ENCODE measurements around the gene TUBA1C. TPM values are rescaled to one million over a fixed set of nuclear protein-coding genes. Genes with fewer than 3 reads are reported as not detected.

TUBA1C gene
- total and polyA plus RNA-seq, 9 of the 15 experiments (the other 6 are each of a cell fraction or from before 2014, with no cell fraction given) = 755 to 3,012 (median 914) TPM

DNA sequence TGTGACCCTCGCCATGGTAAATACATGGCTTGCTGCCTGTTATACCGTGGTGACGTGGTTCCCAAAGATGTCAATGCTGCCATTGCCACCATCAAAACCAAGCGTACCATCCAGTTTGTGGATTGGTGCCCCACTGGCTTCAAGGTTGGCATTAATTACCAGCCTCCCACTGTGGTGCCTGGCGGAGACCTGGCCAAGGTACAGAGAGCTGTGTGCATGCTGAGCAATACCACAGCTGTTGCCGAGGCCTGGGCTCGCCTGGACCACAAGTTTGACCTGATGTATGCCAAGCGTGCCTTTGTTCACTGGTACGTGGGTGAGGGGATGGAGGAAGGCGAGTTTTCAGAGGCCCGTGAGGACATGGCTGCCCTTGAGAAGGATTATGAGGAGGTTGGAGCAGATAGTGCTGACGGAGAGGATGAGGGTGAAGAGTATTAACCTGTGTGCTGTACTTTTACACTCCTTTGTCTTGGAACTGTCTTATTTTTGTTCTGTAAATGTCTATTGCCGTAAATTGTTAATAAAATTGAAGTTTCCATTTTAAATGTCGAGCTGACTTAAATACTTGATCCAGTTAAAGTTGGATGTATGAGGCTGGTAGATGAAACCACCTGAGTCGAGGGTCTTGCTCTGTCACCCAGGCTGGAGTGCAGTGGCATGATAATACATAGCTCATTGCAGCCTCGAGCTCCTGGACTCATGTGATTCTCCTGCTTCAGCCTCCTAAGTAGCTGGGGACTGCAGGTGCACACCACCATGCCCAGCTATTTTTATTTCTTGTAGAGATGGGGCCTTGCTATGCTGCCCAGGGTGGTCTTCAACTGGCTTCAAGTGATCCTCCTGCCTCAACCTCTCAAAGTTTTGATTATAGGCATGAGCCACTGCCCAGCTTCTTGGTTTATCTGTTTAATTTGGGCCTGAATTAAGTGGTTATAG lies 8.2 kb downstream of the TUBA1C start (continued):
- TF ChIP-seq SIX5 (IDR thresholded peaks at IDR 0.05; ENCODE audit: borderline replicate concordance in 1 of 2, insufficient read depth in 1 of 2, low read depth in 1 of 2, low read length in 2 of 2) = no peak
- no peak for TF ChIP-seq TSC22D4 (tag; IDR thresholded peaks at IDR 0.05)
- TF ChIP-seq HCFC1 (IDR thresholded peaks at IDR 0.05; ENCODE audit: low read depth, low read length) = no peak
- TF ChIP-seq, protein P1, sequence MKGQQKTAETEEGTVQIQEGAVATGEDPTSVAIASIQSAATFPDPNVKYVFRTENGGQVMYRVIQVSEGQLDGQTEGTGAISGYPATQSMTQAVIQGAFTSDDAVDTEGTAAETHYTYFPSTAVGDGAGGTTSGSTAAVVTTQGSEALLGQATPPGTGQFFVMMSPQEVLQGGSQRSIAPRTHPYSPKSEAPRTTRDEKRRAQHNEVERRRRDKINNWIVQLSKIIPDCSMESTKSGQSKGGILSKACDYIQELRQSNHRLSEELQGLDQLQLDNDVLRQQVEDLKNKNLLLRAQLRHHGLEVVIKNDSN (CRISPR knock-in tag; IDR thresholded peaks at IDR 0.05) = no peak; the same call in 1 of the 2 replicates
- no peak for TF ChIP-seq ZNF436 (CRISPR knock-in tag; IDR thresholded peaks at IDR 0.05)
- no peak for TF ChIP-seq MEF2A (IDR thresholded peaks at IDR 0.05; ENCODE audit: control insufficient read depth, low read depth, low read length)
- TF ChIP-seq, protein P2, sequence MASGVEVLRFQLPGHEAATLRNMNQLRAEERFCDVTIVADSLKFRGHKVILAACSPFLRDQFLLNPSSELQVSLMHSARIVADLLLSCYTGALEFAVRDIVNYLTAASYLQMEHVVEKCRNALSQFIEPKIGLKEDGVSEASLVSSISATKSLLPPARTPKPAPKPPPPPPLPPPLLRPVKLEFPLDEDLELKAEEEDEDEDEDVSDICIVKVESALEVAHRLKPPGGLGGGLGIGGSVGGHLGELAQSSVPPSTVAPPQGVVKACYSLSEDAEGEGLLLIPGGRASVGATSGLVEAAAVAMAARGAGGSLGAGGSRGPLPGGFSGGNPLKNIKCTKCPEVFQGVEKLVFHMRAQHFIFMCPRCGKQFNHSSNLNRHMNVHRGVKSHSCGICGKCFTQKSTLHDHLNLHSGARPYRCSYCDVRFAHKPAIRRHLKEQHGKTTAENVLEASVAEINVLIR (CRISPR knock-in tag; IDR thresholded peaks at IDR 0.05) = no peak
- no peak for TF ChIP-seq ETS1 (conservative IDR thresholded peaks at IDR 0.05; ENCODE audit: control insufficient read depth, low read depth, low read length)
- no peak for TF ChIP-seq ZNF639 (CRISPR knock-in tag; conservative IDR thresholded peaks at IDR 0.05 in 1 of 2, IDR thresholded peaks at IDR 0.05 in 1 of 2)
- TF ChIP-seq JUN (IDR thresholded peaks at IDR 0.05; ENCODE audit: borderline replicate concordance, low read depth, low read length) = no peak
- TF ChIP-seq JUN (CRISPR knock-in tag; IDR thresholded peaks at IDR 0.05; ENCODE audit: borderline replicate concordance) = no peak
- no peak for TF ChIP-seq PHB2 (IDR thresholded peaks at IDR 0.05; ENCODE audit: low read depth)
- TF ChIP-seq TOE1 (IDR thresholded peaks at IDR 0.05; ENCODE audit: borderline replicate concordance) = no peak
- no peak for TF ChIP-seq TOE1 (CRISPR knock-in tag; IDR thresholded peaks at IDR 0.05; ENCODE audit: borderline replicate concordance, low read depth)
- TF ChIP-seq MTA3 (IDR thresholded peaks at IDR 0.05; ENCODE audit: borderline replicate concordance) = no peak
- TF ChIP-seq ZNF217 (CRISPR knock-in tag; IDR thresholded peaks at IDR 0.05) = no peak
- no peak for TF ChIP-seq COPS2 (conservative IDR thresholded peaks at IDR 0.05)
- TF ChIP-seq FOXA1 (IDR thresholded peaks at IDR 0.05; ENCODE audit: borderline replicate concordance) = no peak
- TF ChIP-seq ZNF12 (CRISPR knock-in tag; IDR thresholded peaks at IDR 0.05) = no peak
- TF ChIP-seq, protein P3, sequence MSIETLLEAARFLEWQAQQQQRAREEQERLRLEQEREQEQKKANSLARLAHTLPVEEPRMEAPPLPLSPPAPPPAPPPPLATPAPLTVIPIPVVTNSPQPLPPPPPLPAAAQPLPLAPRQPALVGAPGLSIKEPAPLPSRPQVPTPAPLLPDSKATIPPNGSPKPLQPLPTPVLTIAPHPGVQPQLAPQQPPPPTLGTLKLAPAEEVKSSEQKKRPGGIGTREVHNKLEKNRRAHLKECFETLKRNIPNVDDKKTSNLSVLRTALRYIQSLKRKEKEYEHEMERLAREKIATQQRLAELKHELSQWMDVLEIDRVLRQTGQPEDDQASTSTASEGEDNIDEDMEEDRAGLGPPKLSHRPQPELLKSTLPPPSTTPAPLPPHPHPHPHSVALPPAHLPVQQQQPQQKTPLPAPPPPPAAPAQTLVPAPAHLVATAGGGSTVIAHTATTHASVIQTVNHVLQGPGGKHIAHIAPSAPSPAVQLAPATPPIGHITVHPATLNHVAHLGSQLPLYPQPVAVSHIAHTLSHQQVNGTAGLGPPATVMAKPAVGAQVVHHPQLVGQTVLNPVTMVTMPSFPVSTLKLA (conservative IDR thresholded peaks at IDR 0.05) = no peak

All from K562 (cell line).